Endodermal cell (in vitro differentiated cells): ENCODE results near the gene NOX3. TPM values are rescaled to one million over a fixed set of nuclear protein-coding genes. Genes with fewer than 3 reads are reported as not detected.

Experiments used
- DNase-seq: peaks from one replicate; pipeline ENCODE4 v3.0.0-alpha.2; 2017
- H3K27ac ChIP-seq: 2 replicates; pipeline ENCODE4 v1.5.1; 2013; ENCODE audit warnings: mild to moderate bottlenecking, low read depth, low read length, moderate library complexity
- H3K27me3 ChIP-seq: 2 replicates; pipeline ENCODE4 v1.6.1; 2013; ENCODE audit warnings: mild to moderate bottlenecking, low read length, moderate library complexity; ENCODE audit not compliant: insufficient read depth, control insufficient read depth, poor library complexity, severe bottlenecking
- H3K36me3 ChIP-seq: 2 replicates; pipeline ENCODE4 v1.7.0; 2013; ENCODE audit warnings: mild to moderate bottlenecking, low read length, moderate library complexity; ENCODE audit not compliant: control insufficient read depth, insufficient read depth
- H3K4me1 ChIP-seq: one replicate; pipeline ENCODE4 v1.7.0; 2013; ENCODE audit warnings: low read length; ENCODE audit not compliant: control insufficient read depth, insufficient read depth
- H3K4me3 ChIP-seq: 2 replicates; pipeline ENCODE4 v1.5.1; 2013; ENCODE audit warnings: mild to moderate bottlenecking, low read length, moderate library complexity
- H3K9ac ChIP-seq: 2 replicates; pipeline ENCODE4 v1.6.1; 2013; ENCODE audit warnings: mild to moderate bottlenecking, low read length, moderate library complexity; ENCODE audit not compliant: poor library complexity, severe bottlenecking; ENCODE audit errors: extremely low read depth
- H3K9me3 ChIP-seq: 2 replicates; pipeline ENCODE4 v1.6.1; 2013; ENCODE audit warnings: mild to moderate bottlenecking, low read length, moderate library complexity; ENCODE audit not compliant: control insufficient read depth
- H3K27ac Mint-ChIP-seq: 2 replicates; pipeline ENCODE4 v1.8.0; 2020; ENCODE audit warnings: mixed read lengths
- H3K27me3 Mint-ChIP-seq: 2 replicates; pipeline ENCODE4 v1.8.0; 2021; ENCODE audit warnings: mild to moderate bottlenecking, mixed read lengths; ENCODE audit not compliant: insufficient read depth
- H3K36me3 Mint-ChIP-seq: 2 replicates; pipeline ENCODE4 v1.8.0; 2020; ENCODE audit warnings: low read depth, mixed read lengths
- H3K4me1 Mint-ChIP-seq: 2 replicates; pipeline ENCODE4 v1.8.0; 2020; ENCODE audit warnings: mixed read lengths
- H3K4me3 Mint-ChIP-seq: 2 replicates; pipeline ENCODE4 v1.8.0; 2020; ENCODE audit warnings: mild to moderate bottlenecking, moderate library complexity, mixed read lengths
- H3K9me3 Mint-ChIP-seq: 2 replicates; pipeline ENCODE4 v1.8.0; 2020; ENCODE audit warnings: mild to moderate bottlenecking, mixed read lengths
- CTCF ChIP-seq: fragments of 200-600 bp; sonication (generic); conservative IDR thresholded peaks from 2 replicates; pipeline ENCODE4 v1.5.0; 2021; ENCODE audit warnings: antibody characterized with exemption, mild to moderate bottlenecking
- WGBS, 2 experiments: methylation state at CpG; one replicate each; pipeline versions ENCODE4 v1.1.5 to v1.1.7; 2013; ENCODE audit warnings: missing lambda C conversion rate in 2 of 2, mixed read lengths in 1 of 2; ENCODE audit not compliant: insufficient coverage in 1 of 2, insufficient read length in 1 of 2; 5-methylcytosine and 5-hydroxymethylcytosine counted together
- total RNA-seq, 2 donors: library from RNA; stranded (reverse); fragmentation: NEBNext Ultra II Directional in 1 of 2; extraction: Animal tissue kit (Norgen Biotek cat#: 25700) in 1 of 2; gene quantifications; 2 replicates in 1 of 2; 3 replicates in 1 of 2; pipeline ENCODE4 v1.2.1, GENCODE V29; 2021

NOX3 gene
- total RNA-seq, 2 donors from 2014 or later = not detected

GRCh38 chr6:155483858-155484257 is 28.2 kb upstream of the NOX3 start:
- no peaks in the 10 kb centered on the region for H3K36me3 Mint-ChIP-seq
- no peak for TF ChIP-seq CTCF
- H3K27me3 Mint-ChIP-seq = no peaks in the 10 kb centered on the region
- Histone ChIP-seq H3K9me3 (no peaks in the 10 kb centered on the region), H3K27me3 (no peaks in the 10 kb centered on the region), H3K4me3 (no peak overlapping the region), H3K36me3 (no peaks in the 10 kb centered on the region), H3K27ac (no peak overlapping the region), H3K9ac (no peak overlapping the region), H3K4me1 (no peaks in the 10 kb centered on the region)
- DNase-seq = no peak
- no peak overlapping the region for H3K4me3 Mint-ChIP-seq
- WGBS, 2 experiments = 56% methylated on average over 1 of the region's 1 CpG; no CpG with 5 or more reads in 1 of the 2 experiments
- no peak overlapping the region for H3K27ac Mint-ChIP-seq
- peaks cover 4% of the 10 kb centered on the region for H3K4me1 Mint-ChIP-seq
- H3K9me3 Mint-ChIP-seq = no peaks in the 10 kb centered on the region

GRCh38 chr6:155481215-155481614 is 25.6 kb upstream of the NOX3 start:
- WGBS, 2 experiments = 95 to 98% methylated on average over 3 of the region's 3 CpGs
- Mint-ChIP-seq H3K27me3 (no peaks in the 10 kb centered on the region), H3K9me3 (no peaks in the 10 kb centered on the region), H3K4me1 (no peaks in the 10 kb centered on the region), H3K4me3 (no peak overlapping the region), H3K27ac (no peak overlapping the region), H3K36me3 (no peaks in the 10 kb centered on the region)
- no peak overlapping the region for H3K9ac ChIP-seq
- no peak for DNase-seq
- TF ChIP-seq CTCF = no peak
- no peak overlapping the region for H3K4me3 ChIP-seq
- H3K27ac ChIP-seq = no peak overlapping the region
- no peaks in the 10 kb centered on the region for H3K9me3 ChIP-seq
- H3K4me1 ChIP-seq = no peaks in the 10 kb centered on the region
- no peaks in the 10 kb centered on the region for H3K36me3 ChIP-seq
- H3K27me3 ChIP-seq = no peaks in the 10 kb centered on the region

DNA sequence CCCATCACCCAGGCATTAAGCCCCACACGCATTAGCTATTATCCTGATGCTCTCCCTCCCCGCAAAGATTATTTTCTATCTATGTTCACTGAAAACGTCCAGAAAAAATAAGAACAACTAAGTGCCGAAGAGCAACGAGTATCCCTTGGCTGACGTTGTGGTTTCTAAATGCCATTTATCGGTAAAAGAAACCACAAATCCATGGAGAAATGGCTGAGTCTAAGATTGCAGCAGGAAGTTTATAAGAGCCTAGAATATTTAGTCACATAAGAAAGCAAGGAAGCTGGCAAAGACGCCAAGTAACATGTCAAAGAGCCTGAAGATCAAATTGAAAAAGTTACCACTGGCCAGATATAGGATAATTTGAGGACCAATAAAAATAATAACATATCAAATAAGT is 18.1 kb upstream of the NOX3 start:
- TF ChIP-seq CTCF = no peak

More for the DNA sequence above, 18.1 kb upstream of the NOX3 start:
- no peaks in the 10 kb centered on the region for H3K4me1 ChIP-seq
- Mint-ChIP-seq H3K4me1 (no peaks in the 10 kb centered on the region), H3K27ac (no peak overlapping the region), H3K36me3 (no peaks in the 10 kb centered on the region), H3K4me3 (no peak overlapping the region), H3K27me3 (no peaks in the 10 kb centered on the region), H3K9me3 (peaks cover 19% of the 10 kb centered on the region)
- H3K9me3 ChIP-seq = no peaks in the 10 kb centered on the region
- no peak overlapping the region for H3K9ac ChIP-seq
- no peak overlapping the region for H3K27ac ChIP-seq
- H3K27me3 ChIP-seq = no peaks in the 10 kb centered on the region
- no peak overlapping the region for H3K4me3 ChIP-seq
- WGBS, 2 experiments = 91 to 92% methylated on average over 7 to 8 of the region's 8 CpGs
- DNase-seq = no peak
- no peaks in the 10 kb centered on the region for H3K36me3 ChIP-seq
